Heart right ventricle (tissue), 16 donors: ENCODE results near the gene STK39. TPM values are rescaled to one million over a fixed set of nuclear protein-coding genes. Genes with fewer than 3 reads are reported as not detected.

Source experiments
- ATAC-seq, 8 donors: fragments of 200-7000 bp; cut with Tn5 transposase; one replicate each; pipeline ENCODE4 v1.9.1; 2020; ENCODE audit warnings: mild to moderate bottlenecking in 8 of 8, moderate library complexity in 8 of 8, moderate number of reproducible peaks in 1 of 8
- DNase-seq, 2 donors: peaks; one replicate each; pipeline ENCODE4 v3.0.0-alpha.2; 2020
- H3K27ac ChIP-seq, 10 donors: fragments of 200-600 bp; sonication (generic) in 2 of 10; one replicate each; pipeline versions ENCODE4 v1.5.0 to v1.8.0; 2020 to 2022; ENCODE audit warnings: mild to moderate bottlenecking in 3 of 10
- H3K27me3 ChIP-seq, 7 donors: fragments of 200-600 bp; one replicate each; pipeline ENCODE4 v1.8.0; 2021 to 2022; ENCODE audit warnings: mild to moderate bottlenecking in 2 of 7
- H3K36me3 ChIP-seq, 9 donors: fragments of 200-600 bp; sonication (generic) in 1 of 9; one replicate each; pipeline versions ENCODE4 v1.5.0 to v1.8.0; 2020 to 2022; ENCODE audit warnings: mild to moderate bottlenecking in 2 of 9
- H3K4me1 ChIP-seq, 9 donors: fragments of 200-600 bp; sonication (generic) in 1 of 9; one replicate each; pipeline versions ENCODE4 v1.5.0 to v1.8.0; 2020 to 2022; ENCODE audit warnings: mild to moderate bottlenecking in 4 of 9
- H3K4me3 ChIP-seq, 10 donors: fragments of 200-600 bp; sonication (generic) in 2 of 10; one replicate each; pipeline versions ENCODE4 v1.5.0 to v1.8.0; 2020 to 2022; ENCODE audit warnings: mild to moderate bottlenecking in 7 of 10, moderate library complexity in 2 of 10
- H3K9me3 ChIP-seq, 11 donors: fragments of 200-600 bp in 10 of 11; sonication (generic) in 2 of 11; one replicate each; pipeline versions ENCODE4 v1.5.0 to v1.8.0; 2013 to 2022; ENCODE audit warnings: mild to moderate bottlenecking in 2 of 11, control low read depth in 1 of 11, moderate library complexity in 1 of 11
- WGBS, 2 donors: extraction: QIAGEN DNeasy Blood & Tissue Kit; methylation state at CpG; one replicate each; pipeline ENCODE4 v1.1.7; 2013; ENCODE audit warnings: inconsistent platforms in 1 of 2; 5-methylcytosine and 5-hydroxymethylcytosine counted together
- intact Hi-C, 10 donors: fragments of 100-400 bp; cut with DNase I; formaldehyde crosslinking; loops; one replicate each; pipeline versions ENCODE4 v1.11.1 to v1.14.2; 2022
- polyA plus RNA-seq, 2 donors: library from polyadenylated mRNA; stranded (reverse); fragments of 200-250 nt; gene quantifications; one replicate each; pipeline ENCODE4 v1.2.3, GENCODE V29; 2013
- total RNA-seq, 10 donors: library from RNA; stranded (reverse); fragmentation: NEBNext Ultra II Directional in 3 of 10; extraction: Animal tissue kit (Norgen Biotek cat#: 25700) in 3 of 10; gene quantifications; one replicate each; pipeline versions ENCODE4 v1.2.1 to v1.2.4, GENCODE V29; 2021 to 2023
- TF ChIP-seq, protein P1 (sequence below), 9 donors: fragments of 200-600 bp; sonication (generic) in 2 of 9; IDR thresholded peaks; one replicate each; pipeline versions ENCODE4 v1.5.0 to v1.8.0; 2021 to 2022; ENCODE audit warnings: antibody characterized with exemption in 9 of 9, mild to moderate bottlenecking in 5 of 9, moderate library complexity in 1 of 9
- donor health status: Arrhythmogenic right ventricular cardiomyopathy.
- donor health status: ischemic (EF 13 %, LVEDD 7.1; RV severe dilation, severe dysfunction).
- donor health status: healthy with polysubstance abuse.
- donor health status: DM: no; HTN: yes; CAD: no.
- donor health status: DM: no; HTN: no; CAD: no.
- donor health status: ischemic (EF 25% LVEDD 6.9; RV normal size, moderate dysfunction).
- donor health status: ischemic (EF 25% LVEDD 5.7; RV mildly dilated, moderate dysfunction).
- donor health status: healthy.
- donor health status: DM: yes; HTN: yes; CAD: no.
- donor health status: Ischemic cardiomyopathy.
- donor health status: ischemic (EF 35%, LVEDD 5.7; RV mildly dilated, moderate dysfunction).
- donor health status: nonischemic (EF 11% LVEDD 7.7; RV severe dilation, severe dysfunction).
- donor health status: DM: yes; HTN: yes; CAD: no.
- donor health status: PGD.
- donor health status: ischemic (EF 29% LVEDD 5.4; RV normal size, mild dysfunction).
- donor health status: nonischemic (EF 23%, LVEDD 6.1; RV moderate dilation, normal function).

Gene STK39
- total and polyA plus RNA-seq, 12 donors: 15.2 to 35.5 (median 19.6) TPM

GRCh38 chr2:168059758-168060157, 187.6 kb downstream of the STK39 start:
- TF ChIP-seq, protein P1, sequence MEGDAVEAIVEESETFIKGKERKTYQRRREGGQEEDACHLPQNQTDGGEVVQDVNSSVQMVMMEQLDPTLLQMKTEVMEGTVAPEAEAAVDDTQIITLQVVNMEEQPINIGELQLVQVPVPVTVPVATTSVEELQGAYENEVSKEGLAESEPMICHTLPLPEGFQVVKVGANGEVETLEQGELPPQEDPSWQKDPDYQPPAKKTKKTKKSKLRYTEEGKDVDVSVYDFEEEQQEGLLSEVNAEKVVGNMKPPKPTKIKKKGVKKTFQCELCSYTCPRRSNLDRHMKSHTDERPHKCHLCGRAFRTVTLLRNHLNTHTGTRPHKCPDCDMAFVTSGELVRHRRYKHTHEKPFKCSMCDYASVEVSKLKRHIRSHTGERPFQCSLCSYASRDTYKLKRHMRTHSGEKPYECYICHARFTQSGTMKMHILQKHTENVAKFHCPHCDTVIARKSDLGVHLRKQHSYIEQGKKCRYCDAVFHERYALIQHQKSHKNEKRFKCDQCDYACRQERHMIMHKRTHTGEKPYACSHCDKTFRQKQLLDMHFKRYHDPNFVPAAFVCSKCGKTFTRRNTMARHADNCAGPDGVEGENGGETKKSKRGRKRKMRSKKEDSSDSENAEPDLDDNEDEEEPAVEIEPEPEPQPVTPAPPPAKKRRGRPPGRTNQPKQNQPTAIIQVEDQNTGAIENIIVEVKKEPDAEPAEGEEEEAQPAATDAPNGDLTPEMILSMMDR (IDR thresholded peaks at IDR 0.05): no peak
- WGBS, 2 donors: 97 to 99% methylated on average over 2 of the region's 2 CpGs
- no peak for DNase-seq
- intact Hi-C loops: no loop called here
- Histone ChIP-seq H3K27me3 (no peaks in the 10 kb centered on the region), H3K27ac (no peak overlapping the region), H3K4me3 (no peak overlapping the region), H3K4me1 (no peaks in the 10 kb centered on the region), H3K36me3 (peaks cover 0 to 48% (median 5%) of the 10 kb centered on the region in 9 donors), H3K9me3 (no peaks in the 10 kb centered on the region)
- no peak for ATAC-seq

DNA sequence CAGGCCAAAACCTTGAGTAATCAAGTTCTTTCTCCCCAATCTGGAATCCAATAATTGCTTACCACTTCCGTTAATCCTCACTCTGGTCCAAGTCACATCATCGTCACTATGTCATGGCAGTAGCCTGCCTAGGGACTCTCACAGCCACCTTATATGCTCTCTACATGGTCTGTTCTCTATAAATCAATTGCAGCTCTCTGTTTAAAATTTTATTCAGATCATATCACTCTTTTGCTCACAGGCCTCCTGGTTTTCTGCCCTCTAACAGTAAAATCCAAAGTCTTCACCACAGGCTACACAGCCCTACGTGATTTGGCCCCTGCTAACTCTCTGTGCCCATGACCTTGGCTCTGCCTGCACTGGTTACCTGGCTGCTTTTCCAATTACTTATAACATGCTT, 188.7 kb downstream of the STK39 start:
- Histone ChIP-seq H3K27ac (no peak overlapping the region), H3K27me3 (no peaks in the 10 kb centered on the region), H3K9me3 (no peaks in the 10 kb centered on the region), H3K36me3 (peaks cover 0 to 37% (median 5%) of the 10 kb centered on the region in 9 donors), H3K4me3 (no peak overlapping the region), H3K4me1 (no peaks in the 10 kb centered on the region)
- intact Hi-C loops: no loop called here
- DNase-seq (no peak), ATAC-seq (no peak)
- WGBS, 2 donors: 96 to 97% methylated on average over 3 of the region's 3 CpGs
- TF ChIP-seq, protein P1 (IDR thresholded peaks at IDR 0.05): no peak

DNA sequence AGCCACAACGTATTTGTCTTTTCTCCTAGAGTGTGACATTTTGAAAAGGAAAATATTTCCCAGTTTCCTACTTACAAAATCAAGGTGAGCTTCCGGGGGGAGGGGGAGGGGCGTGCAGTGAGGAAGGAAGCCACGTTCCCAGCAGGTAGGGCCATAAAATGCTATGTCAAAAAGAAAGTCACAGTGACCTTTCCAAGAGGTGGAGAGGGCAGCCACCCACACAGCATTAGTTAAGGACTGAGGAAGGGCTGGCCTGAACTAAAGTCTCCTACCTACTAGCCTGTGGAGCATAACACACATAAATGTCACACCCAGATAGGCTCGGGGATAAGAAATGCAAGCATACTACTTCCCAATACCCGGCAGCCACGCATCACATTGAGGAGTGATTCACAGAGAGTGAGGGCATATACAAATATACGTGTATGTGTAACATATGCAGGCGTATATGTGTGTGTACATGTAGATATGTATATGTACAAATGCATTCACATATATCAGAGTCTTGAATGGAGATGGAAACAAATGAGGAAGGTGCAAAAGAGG, 191.1 kb downstream of the STK39 start:
- H3K36me3 ChIP-seq: peaks cover 0 to 16% (median 0%) of the 10 kb centered on the region in 9 donors
- TF ChIP-seq, protein P1 (IDR thresholded peaks at IDR 0.05): no peak
- no peak overlapping the region for H3K4me3 ChIP-seq
- DNase-seq (no peak), ATAC-seq (no peak)
- WGBS, 2 donors: 90 to 95% methylated on average over 9 of the region's 9 CpGs
- no peaks in the 10 kb centered on the region for H3K4me1 ChIP-seq
- H3K27ac ChIP-seq: no peak overlapping the region
- H3K27me3 ChIP-seq: no peaks in the 10 kb centered on the region
- H3K9me3 ChIP-seq: no peaks in the 10 kb centered on the region
- intact Hi-C loops: no loop called here

DNA sequence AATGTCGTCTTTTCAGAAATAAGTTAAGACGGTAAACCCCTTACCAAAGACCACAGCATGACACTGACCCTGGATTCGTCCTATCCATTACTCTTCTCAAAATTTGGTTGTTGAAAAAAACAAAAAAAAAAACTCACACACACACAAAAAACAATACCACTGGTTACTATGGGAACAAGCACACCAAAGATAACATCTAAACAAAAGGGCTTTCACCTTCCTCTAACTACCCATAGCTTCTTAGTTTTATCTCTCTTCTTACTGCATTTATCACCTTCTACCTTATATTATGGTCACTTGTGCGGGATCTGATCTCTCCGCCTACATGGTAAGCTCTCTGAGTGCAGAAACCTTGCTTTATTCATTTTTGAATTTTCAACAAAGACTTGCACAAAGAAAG, 192.7 kb downstream of the STK39 start:
- H3K4me1 ChIP-seq: no peaks in the 10 kb centered on the region

More for the DNA sequence above, 192.7 kb downstream of the STK39 start:
- ATAC-seq (no peak), DNase-seq (no peak)
- no peaks in the 10 kb centered on the region for H3K9me3 ChIP-seq
- no peak overlapping the region for H3K27ac ChIP-seq
- intact Hi-C loops: no loop called here
- 85 to 87% methylated on average over 5 of the region's 5 CpGs for WGBS, 2 donors
- TF ChIP-seq, protein P1 (IDR thresholded peaks at IDR 0.05): no peak
- H3K4me3 ChIP-seq: no peak overlapping the region
- H3K36me3 ChIP-seq: peaks cover 0 to 10% (median 0%) of the 10 kb centered on the region in 9 donors
- H3K27me3 ChIP-seq: no peaks in the 10 kb centered on the region
